Activated T-helper 1 cell treated with Interleukin-2 at 50 U/mL for 16 hours (primary cell): ENCODE data around the gene CNTNAP2.

ENCODE experiments used
- DNase-seq: peaks from one replicate; pipeline ENCODE4 v3.0.0-alpha.2; 2020; ENCODE audit warnings: low read depth

Gene CNTNAP2

GRCh38 chr7:148348466-148348865 lies 2231.9 kb downstream of the CNTNAP2 start:
- no peak for DNase-seq

- no peak for DNase-seq
Observed at GRCh38 chr7:148356303-148356702, 2239.7 kb downstream of the CNTNAP2 start.

- no peak for DNase-seq
Observed at GRCh38 chr7:148362541-148362940, 2245.9 kb downstream of the CNTNAP2 start.

GRCh38 chr7:148367731-148368475 lies 2251.3 kb downstream of the CNTNAP2 start:
- no peak for DNase-seq

- no peak for DNase-seq
Observed at GRCh38 chr7:148368562-148368961, 2252.0 kb downstream of the CNTNAP2 start.

DNA sequence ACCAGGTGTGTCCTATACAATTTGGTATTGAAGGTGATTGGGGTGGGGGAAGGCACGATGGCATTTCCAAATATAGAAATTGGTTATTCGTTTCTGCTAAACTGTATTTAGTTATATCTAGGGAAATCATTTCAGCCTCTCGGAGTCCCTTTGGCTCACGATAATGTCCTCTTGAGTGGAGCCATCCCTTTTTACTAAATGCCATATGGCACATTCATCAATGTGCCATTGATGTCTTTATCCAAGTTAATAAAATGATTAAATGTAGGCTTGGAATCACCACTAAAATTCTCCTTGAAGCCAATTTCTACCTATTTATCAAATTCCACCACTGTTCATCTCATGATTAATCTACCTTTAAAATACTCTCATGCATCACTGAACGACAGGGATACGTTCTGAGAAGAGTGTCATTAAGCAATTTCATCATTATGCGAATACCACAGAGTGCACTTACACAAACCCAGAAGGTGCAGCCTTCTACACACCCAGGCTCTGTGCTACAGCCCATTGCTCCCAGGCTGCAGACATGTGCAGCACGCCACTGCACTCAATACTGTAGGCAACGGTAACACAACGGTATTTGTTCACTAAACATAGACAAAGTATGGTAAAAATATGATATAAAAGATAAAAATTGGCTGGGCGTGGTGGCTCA lies 2254.8 kb downstream of the CNTNAP2 start:
- no peak for DNase-seq

GRCh38 chr7:148374396-148375259 lies 2258.0 kb downstream of the CNTNAP2 start:
- no peak for DNase-seq

DNA sequence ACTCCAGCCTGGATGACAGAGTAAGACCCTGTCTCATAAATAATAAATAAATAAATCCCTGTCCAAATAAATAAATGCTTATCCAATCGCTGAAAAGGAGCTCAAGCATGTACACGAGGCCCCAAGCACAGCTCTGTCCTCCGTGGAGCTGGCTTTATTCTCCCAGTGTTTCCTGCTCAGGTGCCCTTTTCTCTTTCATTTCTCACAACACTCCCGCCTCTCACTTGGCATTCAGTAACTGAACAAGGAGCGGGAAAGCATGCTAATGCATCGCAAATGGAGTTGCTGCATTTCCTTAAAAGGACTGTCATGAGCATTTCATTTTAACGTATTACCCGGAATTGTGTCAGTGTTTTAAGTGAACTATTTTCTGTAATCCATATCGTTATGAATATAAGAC lies 2263.1 kb downstream of the CNTNAP2 start:
- no peak for DNase-seq

DNA sequence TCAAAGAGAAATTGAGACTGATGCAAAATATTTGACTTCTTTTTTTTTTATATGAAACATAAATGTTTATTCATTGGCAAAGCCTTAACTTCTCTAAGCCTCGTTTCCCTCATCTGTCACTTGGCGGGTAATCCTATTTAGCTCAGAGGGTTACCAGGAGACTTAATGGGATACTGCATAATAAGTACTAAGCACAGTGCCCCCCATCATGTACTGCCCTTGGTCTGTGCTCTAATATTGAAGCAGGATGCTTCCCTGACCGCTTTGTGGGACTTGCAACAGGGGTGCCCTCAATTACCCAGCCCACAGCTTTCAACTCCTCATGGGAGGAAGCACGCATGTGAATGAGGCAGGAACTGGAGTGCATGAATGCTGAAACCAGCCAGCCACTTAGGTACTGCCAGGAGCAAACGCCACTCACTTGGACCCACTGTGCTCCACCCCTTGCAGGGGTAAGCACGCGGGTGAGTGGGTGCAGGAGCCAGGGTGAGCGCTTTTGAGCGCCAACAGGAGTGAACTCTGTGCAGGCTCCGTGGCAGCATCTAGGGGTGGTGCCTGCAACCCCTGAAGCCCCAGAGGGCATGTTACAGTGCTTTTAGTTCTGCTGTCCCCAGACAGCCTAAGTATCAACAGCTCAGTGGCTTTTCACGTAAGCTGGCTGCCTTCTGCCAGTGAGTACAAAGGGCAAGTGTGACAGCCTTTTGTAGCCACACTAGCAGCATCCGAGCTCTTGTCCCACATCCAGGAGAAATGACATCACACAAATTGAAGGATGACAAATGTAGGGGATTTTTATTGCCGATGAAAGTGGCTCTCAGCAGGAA lies 2264.2 kb downstream of the CNTNAP2 start:
- DNase-seq: no peak

DNA sequence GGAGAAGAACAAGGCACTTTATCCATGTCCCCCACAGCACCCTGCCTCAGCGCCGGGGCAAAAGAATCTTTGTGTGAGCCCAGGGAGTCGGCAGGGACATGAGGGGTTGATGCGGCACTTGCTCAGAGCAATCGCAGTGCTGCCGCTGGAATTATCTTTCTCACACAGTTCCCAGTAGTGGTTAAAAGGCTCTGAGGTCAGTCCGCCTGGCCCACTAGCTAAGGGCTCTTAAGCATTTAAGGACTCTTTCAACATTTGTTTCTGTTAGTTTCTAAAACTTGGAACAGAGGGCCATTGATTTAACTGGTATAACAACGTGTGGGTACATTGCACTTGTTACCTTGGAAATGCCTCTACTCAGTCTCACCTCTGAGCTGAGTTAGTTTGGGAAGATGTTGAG lies 2266.0 kb downstream of the CNTNAP2 start:
- DNase-seq: no peak

DNA sequence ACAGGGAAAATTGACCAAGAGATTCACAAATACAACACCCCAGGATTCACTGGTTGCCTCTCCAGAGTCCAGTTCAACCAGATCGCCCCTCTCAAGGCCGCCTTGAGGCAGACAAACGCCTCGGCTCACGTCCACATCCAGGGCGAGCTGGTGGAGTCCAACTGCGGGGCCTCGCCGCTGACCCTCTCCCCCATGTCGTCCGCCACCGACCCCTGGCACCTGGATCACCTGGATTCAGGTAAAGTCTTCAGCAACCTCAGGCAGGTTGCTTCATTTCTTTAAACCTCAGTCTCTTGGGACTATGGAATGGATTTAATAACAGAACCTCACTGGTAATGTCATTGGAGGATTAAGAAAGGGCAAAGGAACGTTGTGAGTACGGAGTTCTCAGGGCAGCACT lies 2267.1 kb downstream of the CNTNAP2 start:
- DNase-seq: no peak

DNA sequence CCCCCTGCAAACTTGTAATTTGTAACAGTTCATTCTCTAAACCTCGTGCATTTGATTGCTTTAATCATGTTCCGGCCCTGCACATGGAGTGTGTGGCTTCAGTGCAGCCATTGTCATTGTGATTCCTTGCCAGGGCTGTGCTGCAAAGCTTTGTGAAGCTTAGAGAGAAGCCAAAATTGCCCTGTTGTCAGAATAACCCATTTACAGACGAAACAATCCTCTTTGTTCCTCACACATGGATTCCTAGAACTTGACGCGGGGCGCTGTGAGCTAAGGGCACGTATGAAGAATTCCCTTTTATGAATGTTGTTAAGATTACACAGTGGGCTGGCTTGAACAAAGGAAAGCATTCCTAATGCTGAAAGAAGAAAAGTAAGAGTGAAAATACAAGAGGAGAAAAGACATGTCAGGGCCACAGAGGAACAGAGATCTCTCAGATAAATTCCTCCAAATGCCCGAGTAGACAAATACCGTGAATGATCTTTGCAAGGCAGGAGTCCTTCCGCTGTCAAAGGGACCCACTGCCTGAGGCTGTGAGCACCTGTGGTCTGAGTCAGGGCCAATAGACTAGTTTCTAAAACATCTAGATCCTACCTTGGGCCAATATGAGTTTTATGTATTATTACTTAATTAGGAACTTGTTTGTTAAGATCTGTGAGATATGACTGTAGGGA lies 2268.5 kb downstream of the CNTNAP2 start:
- no peak for DNase-seq

DNA sequence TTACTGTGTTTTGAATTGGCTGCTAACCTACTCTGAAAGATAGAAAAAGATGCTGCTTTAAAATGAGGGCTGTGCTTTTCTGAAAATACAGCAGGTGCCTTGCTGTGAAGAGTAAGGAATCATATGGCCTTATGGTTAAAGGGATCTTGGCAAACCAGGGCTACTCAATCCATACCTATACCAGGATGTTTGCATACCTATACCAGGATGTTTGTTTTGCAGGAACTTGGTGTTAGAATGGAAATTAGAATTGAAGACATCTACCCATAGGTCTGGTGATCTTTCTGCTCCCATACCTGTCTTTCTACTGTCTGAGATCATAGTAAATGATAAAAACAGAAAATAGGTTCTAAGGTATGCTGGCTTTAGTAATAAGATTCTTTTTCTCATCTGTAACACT lies 2273.8 kb downstream of the CNTNAP2 start:
- no peak for DNase-seq

DNA sequence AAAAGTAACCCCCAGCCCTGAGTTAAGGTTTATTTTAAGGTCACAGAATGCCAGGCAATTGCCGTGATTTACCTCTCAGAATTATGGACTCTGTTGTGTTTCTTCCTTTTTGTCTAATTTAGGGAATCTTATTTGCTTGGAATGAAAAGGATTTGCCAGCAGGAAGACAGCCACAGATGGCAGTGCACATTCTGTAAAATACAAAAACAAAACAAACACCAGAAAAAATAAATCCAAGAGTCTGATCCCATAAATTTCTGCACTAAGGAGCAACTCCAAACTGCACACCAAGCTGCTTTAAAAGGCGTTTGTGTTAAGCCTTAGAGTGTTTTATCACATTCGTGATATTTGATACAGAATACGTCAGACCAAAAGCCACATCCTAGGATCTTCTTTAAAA lies 2275.0 kb downstream of the CNTNAP2 start:
- DNase-seq: no peak

GRCh38 chr7:148394582-148394981 lies 2278.0 kb downstream of the CNTNAP2 start:
- DNase-seq: no peak

DNA sequence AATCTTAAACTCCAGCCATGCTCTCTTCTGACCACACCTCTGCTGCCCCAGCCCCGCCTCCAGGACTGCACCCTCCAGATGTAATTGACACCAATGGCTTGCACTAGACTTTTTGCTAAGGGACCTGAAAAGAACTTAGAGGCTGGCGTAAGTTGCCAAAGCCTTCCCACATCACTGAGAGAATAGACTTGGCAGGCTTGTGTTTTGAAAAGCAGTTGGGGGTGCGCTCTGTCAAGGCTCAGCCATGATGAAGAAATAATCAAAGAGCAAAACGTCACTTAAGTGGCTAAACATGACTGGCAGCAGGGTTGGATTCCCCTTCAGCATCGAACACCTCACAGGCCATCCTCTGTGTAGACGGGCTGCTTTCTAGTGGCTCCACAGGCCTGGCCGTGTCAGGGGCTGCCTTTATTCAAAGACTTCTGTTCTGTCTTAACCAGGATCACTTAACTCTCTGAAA lies 2278.8 kb downstream of the CNTNAP2 start:
- no peak for DNase-seq

- no peak for DNase-seq
Observed at GRCh38 chr7:148395990-148396716, 2279.6 kb downstream of the CNTNAP2 start.

- DNase-seq: no peak
Observed at GRCh38 chr7:148397056-148397455, 2280.5 kb downstream of the CNTNAP2 start.

- DNase-seq: no peak
Observed at GRCh38 chr7:148397551-148397950, 2280.9 kb downstream of the CNTNAP2 start.

- DNase-seq: no peak
Observed at GRCh38 chr7:148397985-148398384, 2281.4 kb downstream of the CNTNAP2 start.
